HL-60 (cell line): ENCODE measurements around the gene CLIC4.

Experiments
- GABPA ChIP-seq: IDR thresholded peaks from 2 replicates; pipeline ENCODE4 v1.6.1; 2012; ENCODE audit warnings: low read depth
- POLR2AphosphoS5 ChIP-seq: IDR thresholded peaks from 2 replicates; pipeline ENCODE4 v1.6.1; 2012; ENCODE audit warnings: low read depth
- REST ChIP-seq: IDR thresholded peaks from 2 replicates; pipeline ENCODE4 v1.6.1; 2012; ENCODE audit warnings: low read depth; ENCODE audit not compliant: insufficient replicate concordance
- SPI1 ChIP-seq: IDR thresholded peaks from 2 replicates; pipeline ENCODE4 v1.6.1; 2012; ENCODE audit warnings: low read depth, mild to moderate bottlenecking, borderline replicate concordance
- TF ChIP-seq, protein P1 (sequence below): IDR thresholded peaks from one replicate; pipeline ENCODE4 v1.5.1; 2011; ENCODE audit warnings: low read length, control low read depth, inconsistent platforms; ENCODE audit not compliant: insufficient read depth

- TF ChIP-seq POLR2AphosphoS5 = no peak
- no peak for TF ChIP-seq GABPA
- no peak for TF ChIP-seq SPI1
- TF ChIP-seq, protein P1, sequence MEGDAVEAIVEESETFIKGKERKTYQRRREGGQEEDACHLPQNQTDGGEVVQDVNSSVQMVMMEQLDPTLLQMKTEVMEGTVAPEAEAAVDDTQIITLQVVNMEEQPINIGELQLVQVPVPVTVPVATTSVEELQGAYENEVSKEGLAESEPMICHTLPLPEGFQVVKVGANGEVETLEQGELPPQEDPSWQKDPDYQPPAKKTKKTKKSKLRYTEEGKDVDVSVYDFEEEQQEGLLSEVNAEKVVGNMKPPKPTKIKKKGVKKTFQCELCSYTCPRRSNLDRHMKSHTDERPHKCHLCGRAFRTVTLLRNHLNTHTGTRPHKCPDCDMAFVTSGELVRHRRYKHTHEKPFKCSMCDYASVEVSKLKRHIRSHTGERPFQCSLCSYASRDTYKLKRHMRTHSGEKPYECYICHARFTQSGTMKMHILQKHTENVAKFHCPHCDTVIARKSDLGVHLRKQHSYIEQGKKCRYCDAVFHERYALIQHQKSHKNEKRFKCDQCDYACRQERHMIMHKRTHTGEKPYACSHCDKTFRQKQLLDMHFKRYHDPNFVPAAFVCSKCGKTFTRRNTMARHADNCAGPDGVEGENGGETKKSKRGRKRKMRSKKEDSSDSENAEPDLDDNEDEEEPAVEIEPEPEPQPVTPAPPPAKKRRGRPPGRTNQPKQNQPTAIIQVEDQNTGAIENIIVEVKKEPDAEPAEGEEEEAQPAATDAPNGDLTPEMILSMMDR = no peak
- no peak for TF ChIP-seq REST
Observed at GRCh38 chr1:24751833-24752232, 6.6 kb downstream of the CLIC4 start.
